B cell (primary cell): ENCODE results near the gene ABCA1.

Experiments
- CTCF ChIP-seq: fragments of 200-600 bp; IDR thresholded peaks from one replicate; pipeline ENCODE4 v1.8.0; 2022; ENCODE audit warnings: antibody characterized with exemption, mild to moderate bottlenecking
- EZH2 ChIP-seq: IDR thresholded peaks from 2 replicates; pipeline ENCODE4 v1.6.1; 2012; ENCODE audit warnings: borderline replicate concordance, low read depth, mild to moderate bottlenecking, moderate library complexity, low read length; ENCODE audit not compliant: insufficient read depth, poor library complexity, severe bottlenecking

- no peak for TF ChIP-seq CTCF
- no peak for TF ChIP-seq EZH2
Measured at GRCh38 chr9:104746798-104747197, 181.2 kb downstream of the ABCA1 start.
